T-helper 2 cell treated with Interferon-gamma antibody and Interleukin-4, amounts not matched to agents 100 ng/mL and 5 ng/mL, for 36 hours (primary cell): ENCODE data around the gene TMPRSS13. TPM values are rescaled to one million over a fixed set of nuclear protein-coding genes. Genes with fewer than 3 reads are reported as not detected.
"Not testable (repeated sequence)": the region's sequence is repeated elsewhere in the genome, so short reads cannot be mapped to it uniquely, and the experiment has no call there.

Experiments used
- intact Hi-C: fragments of 100-400 bp; cut with micrococcal nuclease; formaldehyde crosslinking; loops from one replicate; pipeline ENCODE4 v1.15.1; 2023
- total RNA-seq: library from RNA; stranded (reverse); gene quantifications from 2 replicates; pipeline ENCODE4 v1.2.3, GENCODE V29; 2022

TMPRSS13 gene
- 2.8 and 3.9 TPM in 2 replicates for total RNA-seq

DNA sequence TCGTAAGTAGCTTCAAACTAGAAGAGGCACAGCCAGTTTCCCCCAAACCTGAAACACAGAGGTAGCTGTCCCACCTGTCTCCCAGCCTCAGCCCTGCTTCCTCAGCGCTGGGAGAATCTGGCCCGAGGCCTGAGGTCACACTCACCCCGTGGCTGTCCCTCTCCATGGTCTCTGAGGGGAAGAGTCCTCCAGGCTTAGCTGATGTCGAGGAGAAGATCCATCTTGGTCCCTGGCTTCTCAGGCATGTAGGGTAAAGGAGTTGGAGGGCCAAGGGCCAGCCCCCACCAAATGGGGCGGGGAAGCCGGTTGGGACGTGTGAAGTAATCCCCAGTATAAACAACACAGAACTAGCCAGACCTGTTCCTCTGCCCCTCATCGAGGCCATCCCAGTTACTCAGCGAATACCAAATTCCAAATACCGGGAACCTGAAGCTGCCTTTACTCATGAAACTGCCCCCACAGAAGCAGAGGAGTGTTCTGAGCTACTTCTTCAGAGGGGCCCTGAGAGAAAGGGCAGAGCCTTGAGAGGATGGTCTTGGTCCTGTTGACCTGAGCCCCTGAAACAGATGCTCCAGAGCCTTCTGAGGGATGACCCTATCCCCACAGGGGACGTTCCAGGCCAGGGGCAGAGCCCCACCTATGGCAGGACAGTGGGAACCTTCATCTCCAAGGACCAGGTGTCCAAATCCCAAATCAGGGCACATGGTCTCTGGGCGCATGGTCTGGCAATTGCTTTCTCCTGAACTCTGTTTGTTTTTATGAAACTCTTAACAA is at the start of gene TMPRSS13:
Gene TMPRSS13 (minus strand): TSS at position 261 of the 774 bp plus-strand sequence. CDS start 95 bp downstream, at position 166.
- intact Hi-C loops = no loop called here

DNA sequence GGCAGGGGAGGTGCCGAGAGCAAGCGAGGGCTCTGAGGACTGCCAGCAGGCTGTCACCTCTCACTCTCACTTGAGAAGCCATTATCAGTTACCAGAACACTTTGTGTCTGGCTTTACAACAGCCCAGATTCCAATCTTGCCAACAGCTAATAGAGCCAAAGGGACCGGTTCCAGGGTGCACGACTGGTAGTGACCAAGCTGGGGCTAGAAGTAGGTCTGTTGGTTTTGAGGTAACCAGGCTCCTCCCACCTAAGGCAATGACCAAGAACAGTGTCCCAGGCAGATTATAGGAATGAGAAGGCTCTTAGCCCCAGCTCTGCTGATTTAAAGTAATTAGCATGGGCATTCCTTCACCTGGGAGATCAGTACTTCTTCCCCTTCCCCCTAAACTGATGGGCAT is 49.8 kb upstream of the TMPRSS13 start:
- intact Hi-C loops = no loop called here

DNA sequence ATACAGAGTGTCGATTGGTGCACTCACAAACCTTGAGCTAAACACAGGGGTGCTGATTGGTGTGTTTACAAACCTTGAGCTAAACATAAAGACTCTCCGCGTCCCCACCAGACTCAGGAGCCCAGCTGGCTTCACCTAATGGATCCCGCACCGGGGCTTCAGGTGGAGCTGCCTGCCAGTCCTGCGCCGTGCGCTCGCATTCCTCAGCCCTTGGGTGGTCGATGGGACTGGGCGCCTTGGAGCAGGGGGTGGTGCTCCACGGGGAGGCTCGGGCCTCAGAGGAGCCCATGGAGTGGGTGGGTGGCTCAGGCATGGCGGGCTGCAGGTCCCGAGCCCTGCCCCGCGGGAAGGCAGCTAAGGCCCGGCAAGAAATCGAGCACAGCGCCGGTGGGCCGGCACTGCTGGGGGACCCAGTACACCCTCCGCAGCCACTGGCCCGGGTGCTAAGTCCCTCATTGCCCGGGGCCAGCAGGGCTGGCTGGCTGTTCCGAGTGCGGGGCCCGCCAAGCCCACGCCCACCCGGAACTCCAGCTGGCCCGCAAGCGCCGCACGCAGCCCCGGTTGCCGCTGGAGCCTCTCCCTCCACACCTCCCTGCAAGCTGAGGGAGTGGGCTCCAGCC is 49.2 kb upstream of the TMPRSS13 start:
- intact Hi-C loops = not testable (repeated sequence)

DNA sequence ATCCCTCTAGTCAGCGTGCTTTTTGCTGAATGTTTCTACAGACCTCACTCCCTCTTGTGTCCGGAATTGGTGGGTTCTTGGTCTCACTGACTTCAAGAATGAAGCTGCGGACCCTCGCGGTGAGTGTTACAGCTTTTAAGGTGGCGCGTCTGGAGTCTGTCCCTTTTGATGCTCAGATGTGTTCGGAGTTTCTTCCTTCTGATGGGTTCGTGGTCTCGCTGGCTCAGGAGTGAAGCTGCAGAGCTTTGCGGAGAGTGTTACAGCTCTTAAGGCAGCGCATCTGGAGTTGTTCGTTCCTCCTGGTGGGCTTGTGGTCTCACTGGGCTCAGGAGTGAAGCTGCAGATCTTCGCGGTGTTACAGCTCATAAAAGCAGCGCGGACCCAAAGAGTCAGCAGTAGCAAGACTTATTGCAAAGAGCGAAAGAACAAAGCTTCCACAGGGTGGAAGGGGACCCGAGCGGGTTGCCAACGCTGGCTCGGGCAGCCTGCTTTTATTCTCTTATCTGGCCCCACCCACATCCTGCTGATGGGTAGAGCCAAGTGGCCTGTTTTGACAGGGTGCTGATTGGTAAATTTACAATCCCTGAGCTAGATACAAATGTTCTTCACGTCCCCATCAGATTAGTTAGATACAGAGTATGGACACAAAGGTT is 48.5 kb upstream of the TMPRSS13 start:
- intact Hi-C loops = not testable (repeated sequence)

DNA sequence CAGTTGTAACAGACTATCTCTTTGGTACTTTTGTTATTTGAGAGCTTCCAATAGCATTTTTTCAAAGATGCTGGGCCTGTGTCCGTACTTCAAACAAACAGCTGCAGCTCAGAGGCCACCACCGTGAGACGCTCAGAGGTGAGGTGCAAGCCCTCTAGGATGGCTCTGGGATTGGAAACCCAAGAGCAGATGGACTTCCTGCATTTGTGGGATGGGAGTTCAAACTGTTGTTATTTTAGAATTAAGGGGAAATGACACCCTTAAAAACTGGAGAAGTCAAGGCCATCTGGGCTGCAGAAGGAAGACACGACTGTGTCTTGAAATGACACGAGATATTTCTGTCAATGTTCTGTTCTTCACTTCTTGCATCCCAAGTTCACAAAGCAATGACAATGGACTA is 47.8 kb upstream of the TMPRSS13 start:
- intact Hi-C loops = no loop called here

DNA sequence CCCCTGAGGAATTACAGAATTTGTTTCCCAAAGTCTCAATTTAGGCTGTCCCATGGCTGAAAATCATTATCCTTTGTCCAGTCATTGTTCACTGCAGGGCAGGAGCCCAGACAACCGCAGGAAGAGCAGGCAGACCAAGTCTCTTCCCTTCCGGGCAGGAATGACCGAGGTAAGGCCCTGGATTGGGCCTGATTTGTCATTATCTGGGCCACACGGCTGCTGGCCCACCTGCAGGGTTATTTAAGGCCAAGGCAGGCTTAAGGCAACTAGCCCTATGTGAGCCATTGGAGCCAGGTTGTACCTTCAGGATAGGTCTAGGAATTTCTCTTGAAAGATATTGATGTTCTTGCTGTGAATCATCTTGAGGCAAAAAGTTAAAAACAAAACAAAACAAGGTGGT is 47.2 kb upstream of the TMPRSS13 start:
- intact Hi-C loops = no loop called here

DNA sequence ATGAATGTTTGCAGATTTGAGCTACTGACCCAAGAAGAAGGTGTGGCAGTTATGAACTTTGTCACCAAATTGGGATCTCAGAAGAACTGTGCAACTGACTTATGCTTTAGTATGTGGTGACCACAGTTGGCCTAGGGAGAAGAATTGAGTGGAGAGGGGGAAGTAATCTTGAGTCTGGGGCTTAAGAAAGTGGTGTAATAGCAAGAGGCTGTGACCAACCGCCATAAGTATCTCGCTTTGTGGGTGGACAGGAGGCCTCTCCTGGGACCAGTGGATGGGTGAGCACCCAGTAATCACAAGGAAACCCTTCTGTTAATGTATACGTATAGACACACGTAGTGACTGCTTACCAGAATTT is 44.3 kb upstream of the TMPRSS13 start:
- intact Hi-C loops = no loop called here

DNA sequence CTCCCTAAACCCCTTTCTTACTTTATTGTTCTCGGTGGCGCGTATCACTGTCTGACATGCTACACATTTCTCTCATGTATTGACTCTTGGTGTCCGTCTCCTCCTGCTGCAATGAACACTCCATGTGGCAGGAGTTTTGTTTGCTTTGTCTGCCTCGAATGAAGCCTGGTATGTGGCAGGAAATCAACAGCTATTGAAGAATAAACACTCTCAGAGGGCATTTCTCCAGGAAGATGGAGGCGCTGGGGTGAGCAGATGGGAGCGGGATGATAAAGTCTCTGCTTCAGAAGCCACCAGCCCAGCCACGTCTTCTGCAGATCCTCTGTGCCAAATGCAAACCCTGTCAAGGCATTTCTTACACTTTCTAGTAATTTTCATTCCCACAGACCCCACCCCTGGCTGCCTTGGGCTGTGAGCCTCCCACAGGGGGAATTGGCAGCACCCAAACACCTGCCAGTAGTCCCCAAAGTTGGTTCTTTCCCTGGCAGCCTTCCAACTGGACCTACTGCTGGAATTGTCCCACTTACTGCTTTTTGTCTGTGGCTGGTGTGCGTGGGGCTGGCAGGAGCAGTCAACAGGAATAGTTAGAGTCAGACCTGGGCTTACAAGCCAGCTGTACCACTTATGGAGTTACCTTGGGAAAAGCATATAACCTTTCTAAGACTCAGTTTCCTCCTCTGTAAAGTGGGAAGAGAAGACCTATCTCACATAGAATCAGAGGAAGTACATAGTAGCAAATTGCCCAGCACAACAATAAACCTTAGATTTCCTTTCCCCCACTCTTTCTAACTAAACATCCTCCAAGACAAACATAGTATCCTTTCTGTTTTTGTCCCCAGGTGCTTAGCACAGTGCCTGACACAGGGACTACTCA is 43.7 kb upstream of the TMPRSS13 start:
- intact Hi-C loops = no loop called here

DNA sequence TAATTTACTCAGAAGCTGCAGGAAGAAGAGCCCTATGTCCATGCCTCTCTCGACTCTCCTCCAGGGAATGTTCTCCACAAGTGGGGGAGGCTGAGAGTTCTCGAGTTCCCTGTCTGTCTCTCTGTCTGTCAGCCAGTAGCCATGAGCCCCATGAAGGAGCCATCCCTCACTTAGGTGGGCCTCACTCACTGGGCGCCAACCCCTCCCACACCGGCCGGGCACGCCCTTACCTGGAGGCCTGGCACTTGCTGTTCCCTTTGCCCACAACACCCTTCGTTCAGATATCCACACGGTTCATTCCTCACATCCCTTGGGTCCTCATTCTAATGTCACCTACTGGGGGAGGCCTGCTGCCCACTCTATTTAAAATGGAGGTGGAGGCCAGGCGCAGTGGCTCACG is 42.8 kb upstream of the TMPRSS13 start:
- intact Hi-C loops = no loop called here

DNA sequence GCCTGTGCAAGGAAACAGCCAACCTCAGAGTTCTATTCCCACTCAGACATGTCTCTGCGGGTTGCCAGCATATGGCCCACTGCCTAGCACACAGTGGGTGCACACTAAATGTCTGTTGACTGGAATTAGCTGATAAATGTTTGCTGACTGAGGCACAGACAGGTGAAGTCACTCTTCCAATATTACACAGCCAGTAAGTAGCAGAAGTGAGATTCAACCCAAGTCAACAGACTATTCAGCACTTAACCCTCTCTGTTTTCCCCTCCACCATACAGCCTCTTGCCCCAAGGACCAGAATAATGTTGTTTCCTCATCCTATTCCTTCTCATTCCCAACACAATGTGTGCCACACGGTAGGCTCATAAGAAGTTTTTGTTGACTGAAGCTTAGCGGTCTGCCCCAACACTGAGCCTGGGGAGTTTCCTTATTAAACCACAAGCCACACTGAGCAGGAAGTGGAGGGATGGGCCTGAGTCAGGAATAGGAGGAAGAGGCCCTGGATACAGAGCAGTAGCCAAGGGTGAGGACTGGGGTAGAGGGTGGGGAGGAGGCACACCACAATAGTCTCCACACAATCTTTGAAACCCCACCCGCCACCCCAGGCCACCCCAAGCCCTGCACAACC is 41.3 kb upstream of the TMPRSS13 start:
- intact Hi-C loops = loop anchor here (2.0 kb wide), 2 partner anchors 16 to 18 kb away; partner anchors contain the start of gene IL10RA

DNA sequence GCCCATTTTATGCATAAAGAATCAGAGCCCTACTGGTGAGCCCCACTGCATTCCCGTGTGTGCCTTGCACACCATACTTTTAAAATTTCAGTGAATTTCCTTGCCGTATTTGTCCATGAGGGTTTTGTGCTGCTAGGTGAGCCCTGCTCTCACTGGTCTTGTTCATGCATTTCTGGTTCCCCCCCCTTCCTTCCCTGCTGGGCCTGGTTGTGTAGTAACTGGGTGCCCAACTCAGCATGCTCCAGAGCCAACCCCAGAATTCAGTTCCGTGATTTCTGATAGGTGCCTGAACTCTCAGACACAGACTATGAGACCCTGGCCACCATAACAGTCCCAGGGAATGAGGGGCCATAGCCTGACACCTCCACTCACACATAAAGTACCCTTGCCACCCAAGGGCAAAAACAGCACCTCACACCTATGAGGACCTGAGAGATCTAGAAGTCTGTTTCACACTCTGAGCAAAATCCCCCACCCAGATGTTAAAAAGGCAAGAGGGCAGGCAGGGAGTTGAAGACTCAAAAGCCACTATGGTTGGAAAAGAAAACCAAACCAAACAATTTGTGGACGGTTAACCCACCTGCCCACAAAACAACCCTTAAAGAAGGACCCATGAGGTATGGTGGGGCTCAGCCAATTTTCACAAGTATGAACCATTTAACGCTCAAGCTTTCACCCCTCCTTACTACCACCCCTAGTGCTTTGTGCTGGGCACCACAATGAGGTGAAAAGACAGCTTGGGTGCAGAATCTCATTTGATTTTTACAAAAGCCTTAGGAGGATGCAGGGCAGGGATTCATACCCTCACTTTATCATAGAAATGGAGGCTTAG is 40.2 kb upstream of the TMPRSS13 start:
- intact Hi-C loops = no loop called here

DNA sequence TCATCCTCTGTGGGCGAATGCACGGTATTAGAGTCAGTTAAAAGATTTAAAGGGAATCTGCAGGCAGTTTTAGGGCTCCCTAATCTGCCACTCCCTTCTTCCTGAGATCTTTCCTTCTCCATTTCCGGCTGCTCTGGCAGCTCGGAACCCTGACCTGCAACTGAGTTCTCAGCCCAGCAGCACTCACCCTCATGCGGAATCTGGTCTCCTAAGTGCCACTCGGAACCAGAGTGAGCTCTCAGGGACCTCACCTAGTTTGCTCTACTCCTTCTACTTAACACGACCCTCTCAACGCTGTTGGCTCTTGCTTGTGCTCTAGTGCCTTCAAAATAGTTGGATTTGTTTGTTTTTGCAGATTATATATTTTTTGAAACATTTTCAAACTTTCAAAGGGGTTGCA is 37.7 kb upstream of the TMPRSS13 start:
- intact Hi-C loops = no loop called here

DNA sequence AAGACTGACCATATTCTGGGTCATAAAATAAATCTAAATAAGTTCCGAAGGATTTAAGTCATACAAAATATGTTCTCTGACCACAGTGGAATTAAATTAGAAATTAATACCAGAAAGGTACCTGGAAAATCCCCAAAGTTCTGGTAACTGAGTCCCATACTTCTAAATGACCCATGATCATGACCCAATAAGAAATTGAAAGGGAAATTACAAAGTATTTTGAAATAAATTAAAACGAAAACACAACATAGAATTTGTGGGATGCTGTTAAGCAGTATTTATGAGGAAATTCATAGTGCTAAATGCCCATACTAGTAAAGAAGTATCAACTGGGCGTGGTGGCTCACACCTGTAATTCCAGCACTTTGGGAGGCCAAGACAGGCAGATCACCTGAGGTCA is 33.6 kb upstream of the TMPRSS13 start:
- intact Hi-C loops = no loop called here

DNA sequence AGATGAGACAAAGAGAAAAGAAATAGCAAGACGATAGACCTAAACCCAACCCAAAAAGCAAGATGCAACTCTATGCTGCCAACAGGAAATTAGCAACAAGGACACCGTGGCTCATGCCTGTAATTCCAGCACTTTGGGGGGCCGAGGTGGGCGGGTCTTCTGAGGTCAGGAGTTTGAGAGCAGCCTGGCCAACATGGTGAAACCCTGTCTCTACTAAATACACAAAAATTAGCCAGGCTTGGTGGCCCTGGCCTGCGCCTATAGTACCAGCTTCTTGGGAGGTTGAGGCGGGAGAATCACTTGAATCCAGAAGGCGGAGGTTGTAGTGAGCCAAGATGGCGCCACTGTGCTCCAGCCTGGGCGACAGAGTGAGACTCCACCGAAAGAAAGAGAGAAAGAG is 32.7 kb upstream of the TMPRSS13 start:
- intact Hi-C loops = no loop called here

DNA sequence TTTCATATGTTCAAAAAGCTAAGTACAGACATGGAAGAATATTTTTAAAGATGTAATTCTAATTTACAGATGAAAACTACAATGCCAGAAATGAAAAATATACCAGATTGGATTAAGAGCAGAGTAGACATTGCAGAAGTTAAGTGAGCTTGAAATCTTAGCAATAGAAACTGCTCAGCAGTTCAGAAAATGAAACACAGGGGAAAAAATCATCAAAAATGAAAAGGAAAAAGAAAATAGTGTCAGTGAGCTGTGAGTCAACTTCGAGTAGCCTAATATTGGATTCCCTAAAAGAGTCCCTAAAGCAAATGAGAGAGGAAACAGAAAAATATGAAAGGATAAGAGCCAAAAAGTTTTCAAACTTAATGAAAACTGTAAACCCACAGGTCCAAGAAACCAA is 31.2 kb upstream of the TMPRSS13 start:
- intact Hi-C loops = no loop called here

DNA sequence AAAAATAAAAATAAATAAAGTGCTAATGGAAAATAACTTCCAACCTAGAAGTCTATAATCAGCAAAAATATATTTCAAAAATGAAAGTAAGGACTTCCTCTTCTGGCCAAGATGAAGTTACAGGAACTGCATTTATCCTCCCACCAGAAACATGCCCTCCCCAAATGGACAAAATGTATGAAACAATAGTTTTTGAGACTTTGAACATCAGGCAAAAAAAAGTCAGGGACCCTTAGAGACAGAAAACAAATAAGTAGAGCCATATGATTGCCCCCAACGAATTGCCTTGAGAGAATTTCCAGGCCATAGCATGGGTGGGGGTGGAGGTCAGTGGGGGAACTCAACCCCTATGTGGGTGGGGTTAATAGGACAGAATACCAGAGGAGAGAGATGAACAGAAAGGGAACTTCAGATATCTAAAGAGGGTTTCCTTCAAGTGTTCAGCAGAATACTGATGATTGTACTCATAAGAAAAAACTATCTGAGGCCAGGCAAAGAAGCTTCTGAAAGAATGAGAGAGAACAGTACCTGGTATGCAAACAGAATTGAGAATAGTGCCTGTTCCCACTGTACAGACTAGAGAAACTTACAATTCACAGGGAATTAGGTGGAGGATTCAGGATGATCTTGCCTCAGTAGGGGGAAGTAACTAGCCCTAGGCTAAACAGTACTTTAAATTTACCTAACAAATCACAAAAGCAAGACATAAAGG is 30.4 kb upstream of the TMPRSS13 start:
- intact Hi-C loops = no loop called here

DNA sequence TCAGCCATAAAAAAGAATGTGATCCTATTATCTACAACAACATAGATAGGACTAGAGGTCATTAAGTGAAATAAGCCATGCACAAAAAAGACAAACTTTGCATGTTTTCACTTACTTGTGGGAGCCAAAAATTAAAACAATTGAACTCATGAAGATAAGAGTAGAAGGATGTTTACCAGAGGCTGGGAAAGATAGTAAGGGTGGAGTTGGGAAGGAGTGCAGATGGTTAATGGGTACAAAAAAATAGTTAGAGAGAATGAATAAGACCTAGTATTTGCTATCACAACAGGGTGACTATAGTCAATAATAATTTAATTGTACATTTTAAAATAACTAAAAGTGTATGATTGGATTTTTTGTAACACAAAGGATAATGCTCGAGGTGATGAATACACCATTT is 29.7 kb upstream of the TMPRSS13 start:
- intact Hi-C loops = no loop called here

DNA sequence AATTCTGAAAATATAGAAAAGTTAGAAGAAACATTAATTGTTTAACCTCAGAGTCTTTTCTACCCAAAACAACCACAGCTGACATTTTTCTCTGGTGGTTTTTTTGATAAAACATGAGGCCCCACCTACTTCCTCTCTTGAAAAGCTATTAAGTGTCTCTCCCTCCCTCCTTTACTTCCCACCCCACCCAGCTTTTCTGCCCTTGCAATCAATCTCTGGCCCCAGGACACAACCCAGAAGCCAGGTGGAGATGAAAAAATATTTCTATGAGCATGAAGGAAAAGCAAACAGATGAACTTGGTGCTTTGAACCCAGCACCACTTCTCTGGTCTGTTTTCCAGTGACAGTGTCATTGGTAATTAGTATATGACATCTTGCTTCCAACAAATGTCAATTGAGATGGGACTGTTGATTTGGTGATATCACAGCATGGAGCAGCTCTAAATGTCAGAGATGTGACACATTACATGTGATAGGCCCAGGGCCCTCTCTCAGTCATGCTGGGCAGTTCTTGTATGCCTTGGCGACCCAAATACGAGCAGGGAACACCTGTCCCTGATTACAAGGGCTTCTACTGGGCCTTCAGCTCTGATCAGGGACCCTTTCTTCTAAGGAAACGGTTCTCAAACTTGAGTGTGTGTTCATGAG is 23.9 kb upstream of the TMPRSS13 start:
- intact Hi-C loops = loop anchor here (1.0 to 2.0 kb wide), 2 partner anchors 18 to 34 kb away; no protein-coding TSS in a partner anchor
